Ramos (cell line): ENCODE data around the gene MNT.

ENCODE experiments used
- in situ Hi-C: fragments of 300-500 bp; cut with MboI; formaldehyde crosslinking; loops from one replicate; pipeline ENCODE4 v1.14.3; 2022; ENCODE audit warnings: low sequenced_read_pairs; ENCODE audit not compliant: unreplicated experiment

The MNT gene

GRCh38 chr17:2416010-2416734, 15.3 kb upstream of the MNT start:
- in situ Hi-C loops, result no loop called here

- in situ Hi-C loops, result no loop called here
Observed at GRCh38 chr17:2415081-2415480, 14.2 kb upstream of the MNT start.

GRCh38 chr17:2414446-2415064, 13.7 kb upstream of the MNT start:
- in situ Hi-C loops, result loop anchor here (5.0 kb wide), 1 partner anchor 37 kb away; no protein-coding TSS in a partner anchor

- in situ Hi-C loops, result loop anchor here (5.0 kb wide), 1 partner anchor 35 kb away; no protein-coding TSS in a partner anchor
Observed at GRCh38 chr17:2412561-2413021, 11.7 kb upstream of the MNT start.

- in situ Hi-C loops, result loop anchor here (5.0 kb wide), 1 partner anchor 34 kb away; no protein-coding TSS in a partner anchor
Observed at GRCh38 chr17:2410951-2411350, 10.1 kb upstream of the MNT start.

GRCh38 chr17:2406903-2407790, 6.3 kb upstream of the MNT start:
- in situ Hi-C loops, result no loop called here

GRCh38 chr17:2406271-2406902, 5.5 kb upstream of the MNT start:
- in situ Hi-C loops, result no loop called here

- in situ Hi-C loops, result no loop called here
Observed at GRCh38 chr17:2405247-2405926, 4.5 kb upstream of the MNT start.

- in situ Hi-C loops, result no loop called here
Observed at GRCh38 chr17:2403044-2403443, 2.2 kb upstream of the MNT start.

GRCh38 chr17:2402544-2402943, 1.7 kb upstream of the MNT start:
- in situ Hi-C loops, result no loop called here

GRCh38 chr17:2401426-2402221, 764 bp upstream of the MNT start:
- in situ Hi-C loops, result no loop called here

- in situ Hi-C loops, result no loop called here
Observed at GRCh38 chr17:2400474-2400866, 390 bp downstream of the MNT start.

- in situ Hi-C loops, result no loop called here
Observed at GRCh38 chr17:2399572-2400473, 1.0 kb downstream of the MNT start.

GRCh38 chr17:2398655-2399571, 1.9 kb downstream of the MNT start:
- in situ Hi-C loops, result no loop called here

- in situ Hi-C loops, result no loop called here
Observed at GRCh38 chr17:2398182-2398581, 2.7 kb downstream of the MNT start.

GRCh38 chr17:2397247-2398171, 3.4 kb downstream of the MNT start:
- in situ Hi-C loops, result no loop called here
